ENCODE results near the gene RBMY1F. TPM values are rescaled to one million over a fixed set of nuclear protein-coding genes. Genes with fewer than 3 reads are reported as not detected.
"Not testable (repeated sequence)": the region's sequence is repeated elsewhere in the genome, so short reads cannot be mapped to it uniquely, and the experiment has no call there.

Gene RBMY1F
- total RNA-seq, result not detected

- ATAC-seq (ENCODE audit: low FRiP score); DNase-seq (ENCODE audit: low spot score): not testable (repeated sequence)
Observed at GRCh38 chrY:22182823-22183222, at the start of gene RBMY1F. Gene RBMY1F, minus strand, starts transcription at chrY:22182923. Its CDS starts 1,954 bp downstream, at chrY:22180969.

- DNase-seq (ENCODE audit: low spot score); ATAC-seq (ENCODE audit: low FRiP score): not testable (repeated sequence)
Observed at GRCh38 chrY:22151144-22151543, 31.6 kb downstream of the RBMY1F start.

GRCh38 chrY:22141011-22141695 lies 41.6 kb downstream of the RBMY1F start:
- not testable (repeated sequence) for ATAC-seq (ENCODE audit: low FRiP score); DNase-seq (ENCODE audit: low spot score)

DNA sequence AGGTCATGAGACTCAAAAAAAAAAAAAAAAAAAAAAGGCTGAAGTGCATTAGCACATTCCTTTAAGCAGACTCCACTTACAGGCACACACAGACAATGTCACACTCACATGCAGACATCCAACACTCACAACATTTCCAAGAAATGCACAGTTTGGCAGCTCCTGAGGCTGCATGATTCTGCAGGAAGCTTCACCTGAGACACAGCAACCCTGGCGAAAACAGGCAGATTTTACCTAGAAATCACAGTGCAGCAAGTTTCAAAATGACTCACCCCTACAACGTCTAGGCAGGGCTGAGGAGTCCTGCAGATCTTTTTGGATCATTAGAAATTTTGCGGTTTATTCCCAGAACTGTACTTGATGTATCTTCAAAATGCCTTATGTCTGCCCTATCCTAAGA lies 48.0 kb downstream of the RBMY1F start:
- ATAC-seq (ENCODE audit: low FRiP score); DNase-seq (ENCODE audit: low spot score): not testable (repeated sequence)

GRCh38 chrY:22130494-22130893 lies 52.2 kb downstream of the RBMY1F start:
- ATAC-seq (ENCODE audit: low FRiP score), result not testable (repeated sequence)

More at GRCh38 chrY:22130494-22130893, 52.2 kb downstream of the RBMY1F start:
- DNase-seq (ENCODE audit: low spot score), result not testable (repeated sequence)

Other genes starting within 250 kb of the RBMY1F start
- not detected for gene RBMY1J, start 220.5 kb upstream of the RBMY1F start, total RNA-seq

All from omental fat pad (tissue), 4 donors.